OCI-LY1 (cell line): ENCODE data around the gene SGPL1.
A peak's percentile ranks its signal among the peaks of the same experiment; 100 is the strongest.

Experiments
- H2AFZ ChIP-seq: fragments of 200-600 bp; sonication (generic), shearing (Covaris generic); 2 replicates; pipeline ENCODE4 v1.6.0; 2014; ENCODE audit warnings: antibody characterized with exemption, mild to moderate bottlenecking, low read length
- H3F3A ChIP-seq: fragments of 200-600 bp; sonication (generic), shearing (Covaris generic); 2 replicates; pipeline ENCODE4 v1.6.0; 2014; ENCODE audit warnings: mild to moderate bottlenecking, antibody characterized with exemption, low read length, moderate library complexity; ENCODE audit not compliant: insufficient read depth
- H3K27ac ChIP-seq: fragments of 200-600 bp; sonication (generic); 2 replicates; pipeline ENCODE4 v1.5.1; 2014; ENCODE audit warnings: low read length, mixed run types, mild to moderate bottlenecking, low read depth; ENCODE audit not compliant: poor library complexity, severe bottlenecking
- H3K27me3 ChIP-seq: fragments of 200-600 bp; sonication (generic); 2 replicates; pipeline ENCODE4 v1.6.0; 2014; ENCODE audit warnings: antibody characterized with exemption, mild to moderate bottlenecking, low read length, moderate library complexity; ENCODE audit not compliant: insufficient read depth
- H3K36me3 ChIP-seq: fragments of 200-600 bp; sonication (generic); 2 replicates; pipeline ENCODE4 v1.6.1; 2014; ENCODE audit warnings: mild to moderate bottlenecking, antibody characterized with exemption, low read length, moderate library complexity, mixed read lengths; ENCODE audit not compliant: insufficient read depth
- H3K4me1 ChIP-seq: fragments of 200-600 bp; sonication (generic); 2 replicates; pipeline ENCODE4 v1.5.1; 2014; ENCODE audit warnings: mild to moderate bottlenecking, low read length, moderate library complexity; ENCODE audit not compliant: insufficient read depth, severe bottlenecking
- H3K4me2 ChIP-seq: fragments of 200-600 bp; sonication (generic), shearing (Covaris generic); 2 replicates; pipeline ENCODE4 v1.6.1; 2014; ENCODE audit warnings: low read length
- H3K4me3 ChIP-seq: fragments of 200-600 bp; sonication (generic); 2 replicates; pipeline ENCODE4 v1.5.1; 2014; ENCODE audit warnings: low read length, low read depth, mild to moderate bottlenecking, mixed read lengths; ENCODE audit not compliant: poor library complexity, severe bottlenecking
- H3K79me2 ChIP-seq: fragments of 200-600 bp; shearing (Covaris generic); 2 replicates; pipeline ENCODE4 v1.6.1; 2016; ENCODE audit warnings: mixed run types, low read length, mixed read lengths; ENCODE audit not compliant: insufficient read depth
- H3K9ac ChIP-seq: fragments of 200-600 bp; sonication (generic), shearing (Covaris generic); 2 replicates; pipeline ENCODE4 v1.6.1; 2014; ENCODE audit warnings: mild to moderate bottlenecking, low read length, mixed read lengths
- H3K9me2 ChIP-seq: fragments of 200-600 bp; sonication (generic), shearing (Covaris generic); 2 replicates; pipeline ENCODE4 v1.6.1; 2014; ENCODE audit warnings: low read depth, mild to moderate bottlenecking, low read length, mixed read lengths
- H3K9me3 ChIP-seq: fragments of 200-600 bp; shearing (Covaris generic); 2 replicates; pipeline ENCODE4 v1.6.1; 2014; ENCODE audit warnings: low read length, mixed read lengths
- H4K20me1 ChIP-seq: fragments of 200-600 bp; sonication (generic), shearing (Covaris generic); 2 replicates; pipeline ENCODE4 v1.6.0; 2016; ENCODE audit warnings: mild to moderate bottlenecking, low read length; ENCODE audit not compliant: insufficient read depth
- CTCF ChIP-seq: fragments of 200-600 bp; sonication (generic), shearing (Covaris generic); IDR thresholded peaks from 2 replicates; pipeline ENCODE4 v1.5.1; 2017; ENCODE audit warnings: mild to moderate bottlenecking, antibody characterized with exemption, low read length, moderate library complexity, mixed read lengths
- EZH2 ChIP-seq: fragments of 200-600 bp; sonication (generic), shearing (Covaris generic); IDR thresholded peaks from 2 replicates; pipeline ENCODE4 v1.8.0; 2017; ENCODE audit warnings: borderline replicate concordance, mixed run types, mild to moderate bottlenecking, antibody characterized with exemption, low read length, moderate library complexity, mixed read lengths

The SGPL1 gene

GRCh38 chr10:70886921-70887665, 71.3 kb downstream of the SGPL1 start:
- H3K27me3 ChIP-seq: peaks cover 4% of the 10 kb centered on the region; the same call in 1 of the 2 replicates
- no peaks in the 10 kb centered on the region for H3F3A ChIP-seq
- H3K9ac ChIP-seq: peak overlapping the region; percentile 62
- peaks cover 12% of the 10 kb centered on the region for H3K4me1 ChIP-seq
- H3K9me2 ChIP-seq: no peaks in the 10 kb centered on the region
- peak overlapping the region; percentile 69 for H3K4me2 ChIP-seq
- H3K79me2 ChIP-seq: no peaks in the 10 kb centered on the region
- H3K27ac ChIP-seq: no peak overlapping the region
- H3K4me3 ChIP-seq: peak overlapping the region; percentile 67
- H3K36me3 ChIP-seq: peaks cover 4% of the 10 kb centered on the region
- H3K9me3 ChIP-seq: peaks cover 4% of the 10 kb centered on the region; the same call in 1 of the 2 replicates
- TF ChIP-seq CTCF (no peak), EZH2 (no peak)
- H4K20me1 ChIP-seq: no peaks in the 10 kb centered on the region
- H2AFZ ChIP-seq: no peak overlapping the region

GRCh38 chr10:70887804-70888800, 72.4 kb downstream of the SGPL1 start, which contains the start of gene PCBD1:
Gene PCBD1 (minus strand): TSS chr10:70888565. CDS start chr10:70888533, 32 bp downstream.
- no peaks in the 10 kb centered on the region for H3K9me2 ChIP-seq
- peaks cover 4% of the 10 kb centered on the region for H3K36me3 ChIP-seq
- H3K9ac ChIP-seq: peak within 1 kb of the TSS; percentile 62
- peak within 1 kb of the TSS; percentile 67 for H3K4me3 ChIP-seq
- no peaks in the 10 kb centered on the region for H3K79me2 ChIP-seq
- H3K27ac ChIP-seq: no peak within 1 kb of the TSS
- H3K9me3 ChIP-seq: peaks cover 4% of the 10 kb centered on the region; the same call in 1 of the 2 replicates
- peak within 1 kb of the TSS; percentile 69 for H3K4me2 ChIP-seq
- peaks cover 4% of the 10 kb centered on the region; the same call in 1 of the 2 replicates for H3K27me3 ChIP-seq
- H4K20me1 ChIP-seq: no peaks in the 10 kb centered on the region
- H3F3A ChIP-seq: no peaks in the 10 kb centered on the region
- H2AFZ ChIP-seq: peak within 1 kb of the TSS; percentile 15; the same call in 1 of the 2 replicates
- TF ChIP-seq EZH2: no peak
- no peak for TF ChIP-seq CTCF
- H3K4me1 ChIP-seq: peaks cover 12% of the 10 kb centered on the region

GRCh38 chr10:70889291-70889690, 73.5 kb downstream of the SGPL1 start:
- H3K4me2 ChIP-seq: no peak overlapping the region
- H3K9me2 ChIP-seq: no peaks in the 10 kb centered on the region
- H3K27me3 ChIP-seq: peaks cover 4% of the 10 kb centered on the region; the same call in 1 of the 2 replicates
- peaks cover 12% of the 10 kb centered on the region for H3K4me1 ChIP-seq
- H3K4me3 ChIP-seq: no peak overlapping the region
- H2AFZ ChIP-seq: no peak overlapping the region
- peaks cover 4% of the 10 kb centered on the region; the same call in 1 of the 2 replicates for H3K9me3 ChIP-seq
- H3K27ac ChIP-seq: no peak overlapping the region
- H3K9ac ChIP-seq: no peak overlapping the region
- H3F3A ChIP-seq: no peaks in the 10 kb centered on the region
- H4K20me1 ChIP-seq: no peaks in the 10 kb centered on the region
- H3K36me3 ChIP-seq: peaks cover 4% of the 10 kb centered on the region
- TF ChIP-seq EZH2 (no peak), CTCF (no peak)
- H3K79me2 ChIP-seq: no peaks in the 10 kb centered on the region
